ENCODE results near the gene PITRM1. TPM values are rescaled to one million over a fixed set of nuclear protein-coding genes. Genes with fewer than 3 reads are reported as not detected.

Gene PITRM1
- total RNA-seq, 1 experiment from 2014 or later, result 83.5 TPM

DNA sequence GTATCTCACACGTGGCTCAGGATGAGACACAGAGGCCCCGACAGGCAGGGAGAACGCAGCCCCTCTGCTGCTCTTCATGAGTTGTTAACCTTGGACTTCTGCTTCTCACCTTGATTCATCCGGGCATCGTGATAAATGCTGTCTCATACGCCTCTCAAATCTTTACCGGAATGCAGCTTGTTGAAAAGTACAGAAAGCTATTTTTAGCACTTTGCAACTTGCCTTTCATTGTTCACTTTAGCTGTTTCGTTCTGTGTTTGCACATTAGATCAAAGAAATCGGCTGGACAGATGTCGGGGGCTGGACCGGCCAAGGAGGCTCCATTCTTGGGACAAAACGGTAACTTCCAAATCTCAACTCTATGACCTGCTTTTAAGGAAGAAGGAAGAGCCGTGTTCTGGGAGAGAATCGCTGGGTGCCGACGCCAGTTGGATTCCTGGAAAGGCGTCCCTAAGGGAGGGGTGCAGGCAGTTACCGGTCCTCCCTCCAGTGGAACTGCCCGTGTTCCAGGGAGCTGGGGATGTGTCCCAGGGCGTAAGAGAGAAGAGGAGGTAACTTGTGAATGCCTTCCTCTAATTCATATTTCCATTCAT is 56.0 kb downstream of the PITRM1 start:
- Histone ChIP-seq H3K27ac (ENCODE audit: low read depth, low read length, poor library complexity, severe bottlenecking) (no peak overlapping the region), H3K27me3 (replicated peaks; ENCODE audit: insufficient read depth, low read depth, low read length, poor library complexity) (no peaks in the 10 kb centered on the region), H3K4me3 (ENCODE audit: low read depth, low read length, poor library complexity, severe bottlenecking) (no peak overlapping the region), H3K9me3 (ENCODE audit: low read depth, low read length, poor library complexity, severe bottlenecking) (no peaks in the 10 kb centered on the region), H3K4me1 (ENCODE audit: insufficient read depth, low read length, poor library complexity, severe bottlenecking) (no peaks in the 10 kb centered on the region), H3K36me3 (ENCODE audit: insufficient read depth, low read length, poor library complexity, severe bottlenecking) (peaks cover 76% of the 10 kb centered on the region)
- no peak for DNase-seq (ENCODE audit: low spot score)
- no TSS peak for BruUV-seq (replicated peaks)
- CTCF ChIA-PET, result no interaction called here
- intact Hi-C loops (cut with micrococcal nuclease; ENCODE audit: unreplicated experiment), result no loop called here
- POLR2A ChIA-PET (ENCODE audit: low non-redundant PET), result no interaction called here
- TF ChIP-seq, protein P1, sequence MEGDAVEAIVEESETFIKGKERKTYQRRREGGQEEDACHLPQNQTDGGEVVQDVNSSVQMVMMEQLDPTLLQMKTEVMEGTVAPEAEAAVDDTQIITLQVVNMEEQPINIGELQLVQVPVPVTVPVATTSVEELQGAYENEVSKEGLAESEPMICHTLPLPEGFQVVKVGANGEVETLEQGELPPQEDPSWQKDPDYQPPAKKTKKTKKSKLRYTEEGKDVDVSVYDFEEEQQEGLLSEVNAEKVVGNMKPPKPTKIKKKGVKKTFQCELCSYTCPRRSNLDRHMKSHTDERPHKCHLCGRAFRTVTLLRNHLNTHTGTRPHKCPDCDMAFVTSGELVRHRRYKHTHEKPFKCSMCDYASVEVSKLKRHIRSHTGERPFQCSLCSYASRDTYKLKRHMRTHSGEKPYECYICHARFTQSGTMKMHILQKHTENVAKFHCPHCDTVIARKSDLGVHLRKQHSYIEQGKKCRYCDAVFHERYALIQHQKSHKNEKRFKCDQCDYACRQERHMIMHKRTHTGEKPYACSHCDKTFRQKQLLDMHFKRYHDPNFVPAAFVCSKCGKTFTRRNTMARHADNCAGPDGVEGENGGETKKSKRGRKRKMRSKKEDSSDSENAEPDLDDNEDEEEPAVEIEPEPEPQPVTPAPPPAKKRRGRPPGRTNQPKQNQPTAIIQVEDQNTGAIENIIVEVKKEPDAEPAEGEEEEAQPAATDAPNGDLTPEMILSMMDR (conservative IDR thresholded peaks at IDR 0.05; ENCODE audit: low read depth, low read length), result no peak
- TF ChIP-seq EZH2 (IDR thresholded peaks at IDR 0.05; ENCODE audit: borderline replicate concordance, low read depth, low read length, poor library complexity, severe bottlenecking), result no peak

DNA sequence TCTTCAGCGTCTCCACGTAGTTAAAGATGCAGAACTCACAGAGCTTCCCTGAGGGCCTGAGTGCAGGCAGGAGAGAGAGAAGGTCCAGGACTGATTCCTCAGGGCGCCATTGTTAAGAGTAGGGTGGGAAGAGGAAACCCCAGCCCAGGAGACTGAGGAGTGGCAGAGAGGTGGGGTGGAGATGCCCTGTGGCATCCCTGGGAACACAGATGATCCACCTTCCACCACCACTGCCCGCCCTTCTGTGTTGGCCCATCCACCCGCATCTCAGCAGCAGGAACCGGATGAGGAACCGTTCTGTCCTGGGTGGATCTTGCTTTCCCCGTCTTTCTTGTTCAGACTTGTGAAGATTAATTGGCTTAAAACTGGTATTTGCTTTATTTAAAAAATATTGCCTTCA is 56.9 kb downstream of the PITRM1 start:
- CTCF ChIA-PET, result no interaction called here
- H3K36me3 ChIP-seq (ENCODE audit: insufficient read depth, low read length, poor library complexity, severe bottlenecking), result peaks cover 76% of the 10 kb centered on the region
- H3K27ac ChIP-seq (ENCODE audit: low read depth, low read length, poor library complexity, severe bottlenecking), result no peak overlapping the region
- H3K9me3 ChIP-seq (ENCODE audit: low read depth, low read length, poor library complexity, severe bottlenecking), result no peaks in the 10 kb centered on the region
- no TSS peak for BruUV-seq (replicated peaks)
- POLR2A ChIA-PET (ENCODE audit: low non-redundant PET), result no interaction called here
- no peaks in the 10 kb centered on the region for H3K4me1 ChIP-seq (ENCODE audit: insufficient read depth, low read length, poor library complexity, severe bottlenecking)
- H3K27me3 ChIP-seq (replicated peaks; ENCODE audit: insufficient read depth, low read depth, low read length, poor library complexity), result no peaks in the 10 kb centered on the region
- H3K4me3 ChIP-seq (ENCODE audit: low read depth, low read length, poor library complexity, severe bottlenecking), result no peak overlapping the region
- DNase-seq (ENCODE audit: low spot score), result no peak
- intact Hi-C loops (cut with micrococcal nuclease; ENCODE audit: unreplicated experiment), result no loop called here
- TF ChIP-seq, protein P1 (conservative IDR thresholded peaks at IDR 0.05; ENCODE audit: low read depth, low read length), result no peak
- no peak for TF ChIP-seq EZH2 (IDR thresholded peaks at IDR 0.05; ENCODE audit: borderline replicate concordance, low read depth, low read length, poor library complexity, severe bottlenecking)

DNA sequence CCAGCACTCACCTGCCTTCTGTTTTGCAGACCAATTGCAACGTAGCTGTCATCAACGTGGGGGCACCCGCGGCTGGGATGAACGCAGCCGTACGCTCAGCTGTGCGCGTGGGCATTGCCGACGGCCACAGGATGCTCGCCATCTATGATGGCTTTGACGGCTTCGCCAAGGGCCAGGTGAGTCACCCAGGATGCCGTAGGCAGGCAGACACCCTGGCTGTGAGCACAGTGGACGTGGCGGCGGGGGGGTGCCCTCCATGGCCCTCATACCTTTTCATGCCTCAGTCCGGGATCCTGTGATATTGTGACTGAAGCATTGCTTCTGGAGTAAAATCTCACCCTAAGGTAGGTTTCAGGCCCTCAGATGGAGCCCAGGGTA is 59.2 kb downstream of the PITRM1 start:
- DNase-seq (ENCODE audit: low spot score), result no peak
- intact Hi-C loops (cut with micrococcal nuclease; ENCODE audit: unreplicated experiment), result no loop called here
- no TSS peak for BruUV-seq (replicated peaks)
- no peak overlapping the region for H3K4me3 ChIP-seq (ENCODE audit: low read depth, low read length, poor library complexity, severe bottlenecking)
- H3K27ac ChIP-seq (ENCODE audit: low read depth, low read length, poor library complexity, severe bottlenecking), result no peak overlapping the region
- no peak for TF ChIP-seq EZH2 (IDR thresholded peaks at IDR 0.05; ENCODE audit: borderline replicate concordance, low read depth, low read length, poor library complexity, severe bottlenecking)
- TF ChIP-seq, protein P1 (conservative IDR thresholded peaks at IDR 0.05; ENCODE audit: low read depth, low read length), result no peak
- H3K9me3 ChIP-seq (ENCODE audit: low read depth, low read length, poor library complexity, severe bottlenecking), result no peaks in the 10 kb centered on the region
- CTCF ChIA-PET, result no interaction called here
- peaks cover 74% of the 10 kb centered on the region for H3K36me3 ChIP-seq (ENCODE audit: insufficient read depth, low read length, poor library complexity, severe bottlenecking)
- H3K27me3 ChIP-seq (replicated peaks; ENCODE audit: insufficient read depth, low read depth, low read length, poor library complexity), result no peaks in the 10 kb centered on the region
- no peaks in the 10 kb centered on the region for H3K4me1 ChIP-seq (ENCODE audit: insufficient read depth, low read length, poor library complexity, severe bottlenecking)
- POLR2A ChIA-PET (ENCODE audit: low non-redundant PET), result no interaction called here
